IMR-90 (cell line): ENCODE results near the gene TTLL11.

ENCODE experiments used
- CEBPB ChIP-seq: IDR thresholded peaks from 2 replicates; pipeline ENCODE4 v1.6.1; 2012; ENCODE audit warnings: low read depth, low read length, improper control_type of control experiment
- RFX5 ChIP-seq: IDR thresholded peaks from 2 replicates; pipeline ENCODE4 v1.8.0; 2012; ENCODE audit warnings: low read depth, mild to moderate bottlenecking, low read length, moderate library complexity
- TF ChIP-seq, protein P1 (sequence below): conservative IDR thresholded peaks from 2 replicates; pipeline ENCODE4 v1.5.1; 2012; ENCODE audit warnings: mild to moderate bottlenecking, low read depth, low read length, improper control_type of control experiment

DNA sequence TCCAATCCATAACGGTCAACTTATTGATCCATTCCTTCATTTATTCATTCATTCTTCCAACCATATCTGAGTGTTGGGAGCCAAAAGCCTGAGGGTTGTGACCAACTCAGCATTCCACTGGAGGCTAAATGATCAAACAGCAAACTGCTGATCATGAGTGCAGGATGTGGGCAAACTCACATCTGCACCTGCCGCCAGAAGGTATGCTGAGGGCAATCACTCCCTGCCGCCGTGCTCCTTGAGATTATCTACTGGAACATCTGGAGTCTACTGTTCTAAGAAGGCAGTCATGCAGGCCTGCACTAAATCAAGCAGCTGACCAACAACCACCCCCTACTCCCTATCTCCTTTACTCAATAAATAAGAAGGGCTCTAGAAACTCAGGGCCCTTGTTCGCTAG lies 184.0 kb downstream of the TTLL11 start:
- TF ChIP-seq, protein P1, sequence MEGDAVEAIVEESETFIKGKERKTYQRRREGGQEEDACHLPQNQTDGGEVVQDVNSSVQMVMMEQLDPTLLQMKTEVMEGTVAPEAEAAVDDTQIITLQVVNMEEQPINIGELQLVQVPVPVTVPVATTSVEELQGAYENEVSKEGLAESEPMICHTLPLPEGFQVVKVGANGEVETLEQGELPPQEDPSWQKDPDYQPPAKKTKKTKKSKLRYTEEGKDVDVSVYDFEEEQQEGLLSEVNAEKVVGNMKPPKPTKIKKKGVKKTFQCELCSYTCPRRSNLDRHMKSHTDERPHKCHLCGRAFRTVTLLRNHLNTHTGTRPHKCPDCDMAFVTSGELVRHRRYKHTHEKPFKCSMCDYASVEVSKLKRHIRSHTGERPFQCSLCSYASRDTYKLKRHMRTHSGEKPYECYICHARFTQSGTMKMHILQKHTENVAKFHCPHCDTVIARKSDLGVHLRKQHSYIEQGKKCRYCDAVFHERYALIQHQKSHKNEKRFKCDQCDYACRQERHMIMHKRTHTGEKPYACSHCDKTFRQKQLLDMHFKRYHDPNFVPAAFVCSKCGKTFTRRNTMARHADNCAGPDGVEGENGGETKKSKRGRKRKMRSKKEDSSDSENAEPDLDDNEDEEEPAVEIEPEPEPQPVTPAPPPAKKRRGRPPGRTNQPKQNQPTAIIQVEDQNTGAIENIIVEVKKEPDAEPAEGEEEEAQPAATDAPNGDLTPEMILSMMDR, result no peak
- TF ChIP-seq CEBPB (no peak), RFX5 (no peak)
